ENCODE data around the gene LPAR1. TPM values are rescaled to one million over a fixed set of nuclear protein-coding genes. Genes with fewer than 3 reads are reported as not detected.

The LPAR1 gene
- total RNA-seq, 4 donors from 2014 or later = 27.1 to 65.4 (median 47.6) TPM

DNA sequence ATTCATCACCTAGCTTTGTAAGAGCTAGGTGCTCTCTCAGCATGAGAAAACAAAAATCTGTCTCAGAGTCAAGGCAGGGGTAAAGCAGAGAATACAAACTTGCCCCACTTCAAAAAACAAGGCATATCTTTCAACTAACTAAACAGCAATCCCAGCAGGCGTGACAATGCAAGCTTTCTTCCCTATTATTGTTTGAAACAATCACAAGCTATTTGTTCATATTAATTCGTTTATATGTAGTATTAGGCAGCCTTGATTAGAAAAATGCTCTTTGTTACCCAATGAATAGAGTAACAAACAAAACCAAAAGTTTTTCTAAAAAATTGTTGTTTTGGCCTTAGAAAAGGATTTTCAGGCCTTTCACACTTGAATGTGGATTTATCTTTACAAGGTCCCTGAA, 71.1 kb downstream of the LPAR1 start:
- no peaks in the 10 kb centered on the region for H3K4me1 ChIP-seq
- TF ChIP-seq, protein P1, sequence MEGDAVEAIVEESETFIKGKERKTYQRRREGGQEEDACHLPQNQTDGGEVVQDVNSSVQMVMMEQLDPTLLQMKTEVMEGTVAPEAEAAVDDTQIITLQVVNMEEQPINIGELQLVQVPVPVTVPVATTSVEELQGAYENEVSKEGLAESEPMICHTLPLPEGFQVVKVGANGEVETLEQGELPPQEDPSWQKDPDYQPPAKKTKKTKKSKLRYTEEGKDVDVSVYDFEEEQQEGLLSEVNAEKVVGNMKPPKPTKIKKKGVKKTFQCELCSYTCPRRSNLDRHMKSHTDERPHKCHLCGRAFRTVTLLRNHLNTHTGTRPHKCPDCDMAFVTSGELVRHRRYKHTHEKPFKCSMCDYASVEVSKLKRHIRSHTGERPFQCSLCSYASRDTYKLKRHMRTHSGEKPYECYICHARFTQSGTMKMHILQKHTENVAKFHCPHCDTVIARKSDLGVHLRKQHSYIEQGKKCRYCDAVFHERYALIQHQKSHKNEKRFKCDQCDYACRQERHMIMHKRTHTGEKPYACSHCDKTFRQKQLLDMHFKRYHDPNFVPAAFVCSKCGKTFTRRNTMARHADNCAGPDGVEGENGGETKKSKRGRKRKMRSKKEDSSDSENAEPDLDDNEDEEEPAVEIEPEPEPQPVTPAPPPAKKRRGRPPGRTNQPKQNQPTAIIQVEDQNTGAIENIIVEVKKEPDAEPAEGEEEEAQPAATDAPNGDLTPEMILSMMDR (IDR thresholded peaks at IDR 0.05) = no peak
- TF ChIP-seq POLR2A (IDR thresholded peaks at IDR 0.05) (no peak), POLR2AphosphoS5 (IDR thresholded peaks at IDR 0.05) (no peak)
- no peak overlapping the region for H3K27ac ChIP-seq
- ATAC-seq = no peak
- H3K36me3 ChIP-seq = no peaks in the 10 kb centered on the region
- H3K27me3 ChIP-seq = no peaks in the 10 kb centered on the region
- 63 to 79% methylated on average over 2 of the region's 2 CpGs for WGBS, 2 donors (ENCODE audit: low coverage in 1 of 2)
- no peak overlapping the region for H3K4me3 ChIP-seq
- no peaks in the 10 kb centered on the region for H3K9me3 ChIP-seq

GRCh38 chr9:110960288-110960687, 78.0 kb downstream of the LPAR1 start:
- no peak for TF ChIP-seq POLR2AphosphoS5 (IDR thresholded peaks at IDR 0.05)
- TF ChIP-seq POLR2A (IDR thresholded peaks at IDR 0.05) = no peak
- no peak for TF ChIP-seq EP300 (IDR thresholded peaks at IDR 0.05)
- TF ChIP-seq, protein P1 (IDR thresholded peaks at IDR 0.05) = no peak
- 70 to 82% methylated on average over 2 of the region's 2 CpGs for WGBS, 2 donors (ENCODE audit: low coverage in 1 of 2)
- no peaks in the 10 kb centered on the region for H3K36me3 ChIP-seq
- H3K27me3 ChIP-seq = no peaks in the 10 kb centered on the region
- H3K4me3 ChIP-seq = no peak overlapping the region
- H3K4me1 ChIP-seq = no peaks in the 10 kb centered on the region
- no peak overlapping the region for H3K27ac ChIP-seq
- peaks cover 0 to 13% (median 0%) of the 10 kb centered on the region in 3 donors for H3K9me3 ChIP-seq
- no peak for ATAC-seq

DNA sequence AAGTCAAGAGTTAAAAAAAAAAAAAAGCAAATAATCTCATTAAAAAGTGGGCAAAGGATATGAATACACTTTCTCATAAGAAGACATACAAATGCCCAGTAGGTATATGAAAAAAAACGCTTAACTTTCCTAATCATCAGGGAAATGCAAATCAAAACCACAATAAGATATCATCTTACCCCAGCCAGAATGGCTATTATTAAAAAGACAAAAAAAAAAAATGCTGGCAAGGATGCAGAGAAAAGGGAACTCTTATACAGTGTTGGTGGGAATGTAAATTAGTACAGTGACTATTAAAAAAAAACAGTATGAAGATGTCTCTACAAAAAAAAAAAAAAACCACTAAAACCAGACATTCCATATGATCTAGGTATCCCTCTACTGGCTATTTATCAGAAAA, 79.4 kb downstream of the LPAR1 start:
- no peak for ATAC-seq
- H3K27ac ChIP-seq = no peak overlapping the region
- no peaks in the 10 kb centered on the region for H3K36me3 ChIP-seq

DNA sequence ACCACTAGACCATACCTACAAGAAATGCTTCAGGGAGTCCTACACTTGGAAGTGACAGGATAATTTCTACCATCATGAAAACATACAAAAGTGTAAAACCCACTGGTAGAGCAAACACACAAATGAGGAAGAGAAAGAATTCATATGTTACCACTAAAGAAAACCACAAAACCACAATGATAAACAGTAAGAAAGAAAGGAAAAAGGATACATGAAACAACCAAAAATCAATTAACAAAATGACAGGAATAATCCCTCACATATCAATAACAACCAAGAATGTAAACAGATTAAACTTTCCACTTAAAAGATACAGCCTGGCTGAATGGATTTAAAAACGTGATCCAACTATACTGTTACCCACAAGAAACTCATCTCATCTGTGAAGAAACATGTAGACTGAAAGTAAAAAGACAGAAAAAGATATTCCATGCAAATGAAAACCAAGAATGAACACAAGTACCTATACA, 83.4 kb downstream of the LPAR1 start:
- TF ChIP-seq, protein P1 (IDR thresholded peaks at IDR 0.05) = no peak
- H3K27ac ChIP-seq = no peak overlapping the region
- no peaks in the 10 kb centered on the region for H3K27me3 ChIP-seq
- peaks cover 0 to 13% (median 4%) of the 10 kb centered on the region in 3 donors for H3K4me1 ChIP-seq
- WGBS, 2 donors (ENCODE audit: low coverage in 1 of 2) = 43 to 63% methylated on average over 1 of the region's 1 CpG
- H3K36me3 ChIP-seq = no peaks in the 10 kb centered on the region
- no peak for ATAC-seq
- H3K9me3 ChIP-seq = peaks cover 0 to 30% (median 0%) of the 10 kb centered on the region in 3 donors
- H3K4me3 ChIP-seq = no peak overlapping the region

More for the DNA sequence above, 79.4 kb downstream of the LPAR1 start:
- no peak for TF ChIP-seq EP300 (IDR thresholded peaks at IDR 0.05)
- no peak for TF ChIP-seq POLR2A (IDR thresholded peaks at IDR 0.05)
- TF ChIP-seq POLR2AphosphoS5 (IDR thresholded peaks at IDR 0.05) = no peak
- TF ChIP-seq, protein P1 (IDR thresholded peaks at IDR 0.05) = no peak
- WGBS, 2 donors (ENCODE audit: low coverage in 1 of 2) = 92% methylated on average over 1 of the region's 1 CpG; no CpG with 5 or more reads in 1 of the 2 donors
- Histone ChIP-seq H3K4me1 (no peaks in the 10 kb centered on the region), H3K9me3 (peaks cover 0 to 23% (median 0%) of the 10 kb centered on the region in 3 donors), H3K4me3 (no peak overlapping the region), H3K27me3 (no peaks in the 10 kb centered on the region)

GRCh38 chr9:110952540-110952859, 85.8 kb downstream of the LPAR1 start:
- ATAC-seq = no peak
- Histone ChIP-seq H3K9me3 (peaks cover 0 to 19% (median 0%) of the 10 kb centered on the region in 3 donors), H3K4me3 (no peak overlapping the region), H3K36me3 (no peaks in the 10 kb centered on the region), H3K4me1 (peaks cover 0 to 13% (median 4%) of the 10 kb centered on the region in 3 donors), H3K27ac (no peak overlapping the region), H3K27me3 (no peaks in the 10 kb centered on the region)
- WGBS, 2 donors (ENCODE audit: low coverage in 1 of 2) = no CpG with 5 or more reads among the region's 4 CpGs
- no peak for TF ChIP-seq POLR2A (IDR thresholded peaks at IDR 0.05)
- TF ChIP-seq EP300 (IDR thresholded peaks at IDR 0.05) = no peak
